ENCODE measurements around the gene ARHGEF10L.

ARHGEF10L gene

DNA sequence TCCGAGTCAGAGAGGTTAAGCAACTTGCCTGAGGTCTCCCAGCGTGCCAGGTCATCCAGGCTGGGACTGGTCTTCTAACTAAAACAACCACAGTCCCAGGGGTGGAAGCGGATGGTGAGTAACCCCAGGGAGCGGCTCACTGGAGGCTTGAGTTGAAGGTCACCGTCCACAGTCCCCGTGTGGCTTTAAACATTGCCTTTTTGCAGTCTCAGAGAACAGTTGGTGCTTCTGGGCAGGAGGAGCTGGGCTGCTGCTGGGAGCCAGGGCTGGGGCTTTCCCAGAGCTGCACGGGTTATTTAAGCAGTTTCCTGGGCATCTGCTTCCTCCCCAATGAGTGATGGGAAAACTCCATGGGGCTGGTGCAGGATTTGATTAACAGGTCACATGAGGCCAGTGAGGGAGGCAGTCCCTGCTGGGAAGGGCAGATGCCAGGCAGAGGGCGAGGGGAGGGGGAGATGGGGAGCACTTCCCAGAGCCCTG is 12.3 kb downstream of the ARHGEF10L start:
- DNase-seq, result no peak

- DNase-seq, result no peak
These were observed 14.6 kb downstream of the ARHGEF10L start for GRCh38 chr1:17553975-17554700.

DNA sequence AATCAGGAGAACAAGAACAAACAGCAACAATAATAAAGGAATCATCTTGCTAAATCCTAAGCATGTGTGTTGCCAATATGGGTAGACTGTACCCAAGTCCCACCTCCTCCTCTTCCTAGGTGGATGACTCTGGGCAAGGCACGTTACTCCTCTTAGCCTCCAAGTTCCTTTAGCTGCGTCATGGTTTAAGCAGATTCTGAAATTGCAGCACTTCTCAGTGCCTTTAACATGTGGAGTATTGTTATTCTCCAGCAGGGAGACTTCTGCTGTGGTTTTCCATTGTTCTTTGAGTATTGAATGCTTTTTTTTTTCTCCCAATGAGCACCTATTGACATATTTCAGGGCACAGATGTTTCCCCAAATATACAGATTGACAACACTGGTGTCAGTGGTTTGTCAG is 15.5 kb downstream of the ARHGEF10L start:
- DNase-seq, result no peak

- DNase-seq, result no peak
These were observed 18.5 kb downstream of the ARHGEF10L start for GRCh38 chr1:17557986-17558385.

DNA sequence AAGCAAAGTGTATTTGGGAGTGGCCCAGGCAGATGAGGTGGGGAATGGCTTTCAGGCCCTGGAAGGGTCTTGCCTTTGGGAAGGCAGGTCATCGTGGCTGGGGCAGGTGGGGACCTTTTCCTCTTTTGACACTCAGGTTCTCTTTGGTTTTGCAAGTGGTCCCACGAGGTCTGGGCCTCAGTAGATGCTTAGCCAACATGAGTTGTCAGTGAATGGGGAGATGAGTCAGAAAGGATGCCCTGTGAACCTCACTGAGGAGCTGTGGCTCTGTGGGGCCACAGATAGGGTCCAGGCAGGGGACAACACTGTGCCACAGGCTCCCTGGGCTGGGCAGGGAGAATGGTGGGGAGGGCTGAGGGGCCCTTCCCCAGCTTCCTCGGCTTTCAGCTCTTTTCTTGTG is 19.0 kb downstream of the ARHGEF10L start:
- no peak for DNase-seq

GRCh38 chr1:17558954-17559614 is 19.6 kb downstream of the ARHGEF10L start:
- no peak for DNase-seq

- DNase-seq, result no peak
These were observed 20.3 kb downstream of the ARHGEF10L start for GRCh38 chr1:17559615-17560419.

DNA sequence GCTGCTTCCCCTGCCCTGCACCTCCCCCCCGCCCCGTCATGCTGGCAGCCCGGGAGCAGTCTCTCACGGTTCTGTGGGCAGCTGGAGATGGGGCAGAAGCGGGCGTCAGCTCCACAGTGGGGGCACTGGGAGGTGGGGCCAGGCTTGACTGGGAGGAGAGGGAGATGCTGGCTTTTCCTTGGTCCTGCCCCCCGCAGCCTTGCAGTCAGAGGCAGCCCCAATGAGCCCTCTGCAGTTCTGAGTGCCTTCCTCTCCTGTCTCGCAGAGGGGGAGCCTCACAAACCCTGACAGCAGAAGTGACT is 21.7 kb downstream of the ARHGEF10L start:
- no peak for DNase-seq

GRCh38 chr1:17561561-17561985 is 22.1 kb downstream of the ARHGEF10L start:
- no peak for DNase-seq

- DNase-seq, result no peak
These were observed 22.9 kb downstream of the ARHGEF10L start for GRCh38 chr1:17562375-17562774.

- DNase-seq, result no peak
These were observed 24.2 kb downstream of the ARHGEF10L start for GRCh38 chr1:17563494-17564281.

DNA sequence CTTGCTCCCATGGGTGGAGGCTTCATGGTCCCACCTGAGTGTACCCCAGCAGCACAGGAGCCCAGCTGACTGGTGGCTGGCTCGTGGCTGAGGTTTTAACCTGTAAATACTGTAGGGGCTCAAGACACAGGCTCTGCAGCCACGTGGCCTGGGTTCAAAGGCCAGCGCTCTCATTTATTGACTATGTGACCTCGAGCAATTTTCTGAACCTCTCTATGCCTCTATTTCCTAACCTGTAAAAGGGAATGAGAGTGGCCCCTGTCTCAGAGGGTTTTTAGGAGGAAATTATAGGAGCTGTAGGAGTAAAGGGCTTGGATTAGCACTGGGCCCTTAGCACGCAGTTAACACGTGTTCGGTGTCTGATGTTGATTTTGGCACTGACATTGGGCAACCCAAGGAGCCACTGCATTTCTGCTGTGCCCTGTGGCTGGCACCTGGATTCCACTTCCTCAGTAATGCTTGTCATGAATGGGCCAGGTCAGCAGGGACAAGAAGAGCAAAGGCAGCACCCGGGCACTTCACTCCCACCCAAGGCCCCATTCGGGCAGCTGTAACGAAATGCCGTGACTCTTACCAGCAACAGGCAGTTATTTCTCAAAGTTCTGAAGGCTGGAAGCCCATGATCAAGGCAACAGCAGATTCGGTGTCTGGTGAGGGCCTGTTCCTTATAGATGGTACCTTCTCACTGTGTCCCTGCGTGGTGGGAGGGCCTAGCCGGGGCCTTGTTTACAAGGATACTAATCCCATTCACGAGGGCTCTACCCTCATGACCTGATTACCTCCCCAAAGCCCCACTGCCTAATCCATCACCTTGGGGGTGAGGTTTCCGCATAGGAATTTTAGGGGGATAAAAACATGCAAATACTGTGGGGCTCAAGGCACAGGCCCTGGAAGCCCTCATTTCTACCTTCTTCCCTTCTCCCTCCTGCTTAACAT is 25.2 kb downstream of the ARHGEF10L start:
- DNase-seq, result no peak

GRCh38 chr1:17565461-17566252 is 26.2 kb downstream of the ARHGEF10L start:
- no peak for DNase-seq

GRCh38 chr1:17566417-17566816 is 26.9 kb downstream of the ARHGEF10L start:
- DNase-seq, result no peak

- no peak for DNase-seq
These were observed 27.4 kb downstream of the ARHGEF10L start for GRCh38 chr1:17566892-17567291.

DNA sequence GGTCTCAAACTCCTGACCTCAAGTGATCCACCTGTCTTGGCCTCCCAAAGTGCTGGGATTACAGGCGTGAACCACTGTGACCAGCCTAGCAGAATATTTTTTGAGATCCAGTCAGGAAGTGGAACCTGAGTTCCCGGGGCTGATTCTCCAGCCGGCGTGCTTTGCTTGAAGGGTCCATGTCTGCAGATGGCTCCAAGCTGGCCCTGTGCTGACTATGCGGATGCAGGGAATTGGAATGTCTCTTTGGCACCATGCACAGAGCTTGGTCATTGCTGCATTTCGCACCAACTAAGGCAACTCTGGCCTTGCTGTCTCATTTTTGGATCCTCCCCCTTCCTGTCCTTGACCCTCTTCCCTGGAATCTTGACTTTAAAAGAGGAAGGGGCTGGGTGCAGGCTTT is 28.1 kb downstream of the ARHGEF10L start:
- DNase-seq, result no peak

GRCh38 chr1:17568014-17568900 is 28.8 kb downstream of the ARHGEF10L start:
- DNase-seq, result no peak

GRCh38 chr1:17569200-17570139 is 30.0 kb downstream of the ARHGEF10L start:
- no peak for DNase-seq

DNA sequence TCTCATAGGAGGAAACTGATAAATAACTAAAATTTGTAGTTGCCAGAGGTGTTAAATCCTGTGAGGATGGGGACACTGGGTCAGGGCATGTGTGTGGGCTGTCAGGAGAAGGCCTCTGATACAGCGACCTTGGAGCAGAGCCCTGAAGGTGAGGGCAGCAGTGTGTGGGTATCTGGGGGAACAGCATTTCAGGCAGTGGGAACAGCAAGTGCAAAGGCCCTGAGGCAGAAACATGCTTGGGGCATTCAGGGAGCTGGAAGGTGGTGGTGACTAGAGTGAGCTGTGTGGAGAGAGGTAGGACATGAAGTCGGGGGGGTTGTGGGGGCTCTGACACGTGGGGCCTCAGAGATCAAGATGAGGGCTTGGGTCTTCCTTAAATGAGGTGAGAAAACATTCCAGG is 30.7 kb downstream of the ARHGEF10L start:
- no peak for DNase-seq
